Tibial nerve (tissue), 4 donors: ENCODE data around the gene BEX5. TPM values are rescaled to one million over a fixed set of nuclear protein-coding genes. Genes with fewer than 3 reads are reported as not detected.
A peak's percentile ranks its signal among the peaks of the same experiment; 100 is the strongest.
"Not testable (repeated sequence)": the region's sequence is repeated elsewhere in the genome, so short reads cannot be mapped to it uniquely, and the experiment has no call there.

Experiments
- DNase-seq, 2 donors: peaks; one replicate each; pipeline ENCODE4 v3.0.0-alpha.2; 2019; ENCODE audit warnings: low spot score in 2 of 2
- H3K27ac ChIP-seq, 4 donors: fragments of 200-600 bp; sonication (generic) in 3 of 4; one replicate each; pipeline ENCODE4 v1.5.1; 2017 to 2019; ENCODE audit warnings: mild to moderate bottlenecking in 1 of 4
- H3K27me3 ChIP-seq, 2 donors: fragments of 200-600 bp; sonication (generic) in 1 of 2; one replicate each; pipeline versions ENCODE4 v1.5.1 to v1.6.0; 2017 to 2019
- H3K36me3 ChIP-seq, 3 donors: fragments of 200-600 bp; sonication (generic); one replicate each; pipeline ENCODE4 v1.5.1; 2018 to 2019
- H3K4me1 ChIP-seq, 4 donors: fragments of 200-600 bp; sonication (generic) in 3 of 4; one replicate each; pipeline ENCODE4 v1.5.1; 2017 to 2019
- H3K4me3 ChIP-seq, 4 donors: fragments of 200-600 bp; sonication (generic) in 3 of 4; one replicate each; pipeline ENCODE4 v1.5.1; 2017 to 2019; ENCODE audit warnings: mild to moderate bottlenecking in 1 of 4, moderate library complexity in 1 of 4
- H3K9me3 ChIP-seq, 4 donors: fragments of 200-600 bp; sonication (generic) in 3 of 4; one replicate each; pipeline ENCODE4 v1.5.1; 2017 to 2019
- EP300 ChIP-seq, 2 donors: sonication (generic); formaldehyde crosslinking; IDR thresholded peaks; one replicate each; pipeline ENCODE4 v1.6.1; 2017; ENCODE audit warnings: antibody characterized with exemption in 2 of 2, mild to moderate bottlenecking in 1 of 2
- POLR2A ChIP-seq, 2 donors: fragments of 450-650 bp; IDR thresholded peaks; one replicate each; pipeline ENCODE4 v1.6.1; 2017; ENCODE audit warnings: antibody characterized with exemption in 2 of 2, mild to moderate bottlenecking in 2 of 2, moderate library complexity in 2 of 2
- WGBS, 2 donors: methylation state at CpG; one replicate each; pipeline ENCODE4 v1.1.5; 2018; 5-methylcytosine and 5-hydroxymethylcytosine counted together
- total RNA-seq, 4 donors: library from RNA; depleted of rRNA; stranded (reverse); fragments of >200 nt; gene quantifications; one replicate each; pipeline ENCODE4 v1.1.0, GENCODE V29; 2016
- TF ChIP-seq, protein P1 (sequence below), 5 experiments: fragments of 200-600 bp in 3 of 5; fragments of 450-650 bp in 2 of 5; sonication (generic) in 3 of 5; IDR thresholded peaks; one replicate each; pipeline ENCODE4 v1.5.1; 2016 to 2019; ENCODE audit warnings: antibody characterized with exemption in 5 of 5, mild to moderate bottlenecking in 3 of 5, moderate library complexity in 2 of 5

BEX5 gene
- total RNA-seq, 4 donors from 2014 or later, result 3.9 TPM; not detected in 3

DNA sequence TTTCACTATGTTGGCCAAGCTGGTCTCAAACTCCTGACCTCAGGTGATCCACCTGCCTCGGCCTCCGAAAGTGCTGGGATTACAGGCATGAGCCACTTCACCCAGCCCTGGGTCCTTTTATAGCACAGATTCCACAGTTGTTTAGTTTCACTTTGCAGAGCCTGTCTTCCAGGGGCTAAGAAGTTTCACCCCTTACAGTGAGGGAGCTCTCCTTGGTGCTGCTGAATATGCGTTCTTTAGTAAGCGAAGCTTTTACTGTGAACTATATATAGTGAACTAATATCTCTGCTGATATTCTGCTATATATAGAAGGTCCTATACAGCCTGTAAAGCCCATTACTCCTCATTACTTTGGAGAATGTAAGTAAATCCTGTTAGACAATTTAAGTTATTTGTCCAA, 17.7 kb downstream of the BEX5 start:
- H3K9me3 ChIP-seq, result no peaks in the 10 kb centered on the region
- H3K27me3 ChIP-seq, result peaks cover 0 to 31% of the 10 kb centered on the region in 2 donors
- H3K4me1 ChIP-seq, result no peaks in the 10 kb centered on the region
- H3K4me3 ChIP-seq, result no peak overlapping the region
- DNase-seq, result no peak
- no peak for TF ChIP-seq POLR2A (IDR thresholded peaks at IDR 0.05)
- TF ChIP-seq EP300 (IDR thresholded peaks at IDR 0.05), result no peak
- TF ChIP-seq, protein P1, sequence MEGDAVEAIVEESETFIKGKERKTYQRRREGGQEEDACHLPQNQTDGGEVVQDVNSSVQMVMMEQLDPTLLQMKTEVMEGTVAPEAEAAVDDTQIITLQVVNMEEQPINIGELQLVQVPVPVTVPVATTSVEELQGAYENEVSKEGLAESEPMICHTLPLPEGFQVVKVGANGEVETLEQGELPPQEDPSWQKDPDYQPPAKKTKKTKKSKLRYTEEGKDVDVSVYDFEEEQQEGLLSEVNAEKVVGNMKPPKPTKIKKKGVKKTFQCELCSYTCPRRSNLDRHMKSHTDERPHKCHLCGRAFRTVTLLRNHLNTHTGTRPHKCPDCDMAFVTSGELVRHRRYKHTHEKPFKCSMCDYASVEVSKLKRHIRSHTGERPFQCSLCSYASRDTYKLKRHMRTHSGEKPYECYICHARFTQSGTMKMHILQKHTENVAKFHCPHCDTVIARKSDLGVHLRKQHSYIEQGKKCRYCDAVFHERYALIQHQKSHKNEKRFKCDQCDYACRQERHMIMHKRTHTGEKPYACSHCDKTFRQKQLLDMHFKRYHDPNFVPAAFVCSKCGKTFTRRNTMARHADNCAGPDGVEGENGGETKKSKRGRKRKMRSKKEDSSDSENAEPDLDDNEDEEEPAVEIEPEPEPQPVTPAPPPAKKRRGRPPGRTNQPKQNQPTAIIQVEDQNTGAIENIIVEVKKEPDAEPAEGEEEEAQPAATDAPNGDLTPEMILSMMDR (IDR thresholded peaks at IDR 0.05), result no peak
- 47 to 66% methylated on average over 4 of the region's 4 CpGs for WGBS, 2 donors
- H3K36me3 ChIP-seq, result no peaks in the 10 kb centered on the region
- H3K27ac ChIP-seq, result no peak overlapping the region

DNA sequence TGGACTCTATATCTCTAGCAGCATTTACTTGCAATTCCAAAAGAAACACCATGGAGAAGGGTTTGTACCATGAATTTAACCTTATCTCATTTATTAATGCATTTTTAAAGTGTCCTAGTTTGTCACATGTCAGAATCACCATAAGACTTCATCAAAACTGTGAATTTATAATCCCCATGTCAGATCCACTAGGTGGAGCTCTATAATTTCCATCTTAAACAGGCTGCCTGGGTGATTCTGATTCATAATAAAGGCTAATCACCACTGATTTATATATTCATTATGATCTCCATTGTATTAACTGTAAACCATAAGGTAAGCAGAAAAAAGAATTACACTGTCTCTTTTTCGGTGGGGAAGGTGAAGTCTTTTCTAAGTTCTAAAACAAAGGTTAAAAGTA, 26.3 kb downstream of the BEX5 start:
- Histone ChIP-seq H3K4me1 (no peaks in the 10 kb centered on the region), H3K9me3 (no peaks in the 10 kb centered on the region), H3K36me3 (no peaks in the 10 kb centered on the region), H3K27me3 (peaks cover 0 to 52% of the 10 kb centered on the region in 2 donors), H3K4me3 (no peak overlapping the region), H3K27ac (no peak overlapping the region)
- DNase-seq, result no peak
- TF ChIP-seq EP300 (IDR thresholded peaks at IDR 0.05), result no peak
- TF ChIP-seq, protein P1 (IDR thresholded peaks at IDR 0.05), result peak in 1 of 5 experiments; percentile 23
- 24 to 76% methylated on average over 1 of the region's 1 CpG for WGBS, 2 donors

DNA sequence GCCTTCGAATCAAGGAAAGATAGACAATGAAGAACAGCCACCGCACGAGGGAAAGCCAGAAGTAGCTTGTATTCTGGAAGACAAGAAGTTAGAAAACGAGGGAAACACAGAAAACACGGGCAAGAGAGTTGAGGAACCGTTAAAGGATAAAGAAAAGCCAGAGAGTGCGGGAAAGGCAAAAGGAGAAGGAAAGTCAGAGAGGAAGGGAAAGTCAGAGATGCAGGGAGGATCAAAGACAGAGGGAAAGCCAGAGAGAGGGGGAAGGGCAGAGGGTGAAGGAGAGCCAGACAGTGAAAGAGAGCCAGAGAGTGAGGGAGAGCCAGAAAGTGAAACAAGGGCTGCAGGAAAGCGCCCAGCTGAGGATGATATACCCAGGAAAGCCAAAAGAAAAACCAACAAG, 28.9 kb downstream of the BEX5 start:
- Histone ChIP-seq H3K4me1 (no peaks in the 10 kb centered on the region), H3K27ac (no peak overlapping the region), H3K4me3 (no peak overlapping the region), H3K9me3 (no peaks in the 10 kb centered on the region), H3K36me3 (no peaks in the 10 kb centered on the region), H3K27me3 (peaks cover 0 to 53% of the 10 kb centered on the region in 2 donors)
- DNase-seq, result no peak
- TF ChIP-seq, protein P1 (IDR thresholded peaks at IDR 0.05), result no peak
- no peak for TF ChIP-seq EP300 (IDR thresholded peaks at IDR 0.05)
- 40 to 51% methylated on average over 8 of the region's 8 CpGs for WGBS, 2 donors

DNA sequence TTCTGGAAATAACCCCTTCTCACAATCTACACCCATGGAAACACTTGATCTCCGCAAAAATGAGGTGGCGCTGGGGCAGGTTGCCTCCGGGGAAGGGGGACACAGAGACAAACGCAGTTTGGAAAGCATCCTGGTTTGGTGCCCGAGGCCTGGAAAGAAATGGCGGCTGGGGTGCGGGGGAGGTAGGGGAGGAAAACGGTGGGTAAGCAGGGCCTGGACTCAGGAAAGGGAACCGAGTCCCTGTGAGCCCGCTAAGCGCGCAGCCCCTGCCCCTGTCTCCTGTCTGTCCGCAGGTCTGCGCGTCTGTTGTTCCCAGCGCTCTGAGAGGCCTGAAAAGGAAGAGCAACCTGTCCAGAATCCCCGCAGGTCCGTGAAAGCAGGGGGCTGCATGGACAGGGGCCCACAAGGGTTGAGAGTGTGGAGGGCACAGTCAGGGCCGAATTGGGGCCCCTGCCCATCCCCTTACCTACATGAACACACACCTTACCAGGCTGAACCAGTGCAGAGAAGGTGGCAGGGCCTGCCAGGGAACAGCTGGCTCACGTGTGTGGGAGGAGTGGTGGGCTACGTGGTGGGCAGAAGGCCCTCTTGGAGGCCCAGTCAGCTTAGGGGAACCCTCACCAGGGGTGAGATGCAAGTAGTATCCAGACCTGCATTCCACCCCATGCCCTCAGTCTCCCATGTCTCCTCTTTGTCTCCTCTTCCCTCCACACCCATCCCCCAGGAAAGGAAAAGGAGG, 29.5 kb downstream of the BEX5 start:
- not testable (repeated sequence) for DNase-seq, H3K36me3 ChIP-seq, H3K27ac ChIP-seq, H3K4me1 ChIP-seq, H3K9me3 ChIP-seq
- Histone ChIP-seq H3K27me3 (peaks cover 0 to 53% of the 10 kb centered on the region in 2 donors), H3K4me3 (peak overlapping the region in 1 of 4 donors; percentile 33)
- WGBS, 2 donors, result 9 to 31% methylated on average over 10 to 20 of the region's 21 CpGs

DNA sequence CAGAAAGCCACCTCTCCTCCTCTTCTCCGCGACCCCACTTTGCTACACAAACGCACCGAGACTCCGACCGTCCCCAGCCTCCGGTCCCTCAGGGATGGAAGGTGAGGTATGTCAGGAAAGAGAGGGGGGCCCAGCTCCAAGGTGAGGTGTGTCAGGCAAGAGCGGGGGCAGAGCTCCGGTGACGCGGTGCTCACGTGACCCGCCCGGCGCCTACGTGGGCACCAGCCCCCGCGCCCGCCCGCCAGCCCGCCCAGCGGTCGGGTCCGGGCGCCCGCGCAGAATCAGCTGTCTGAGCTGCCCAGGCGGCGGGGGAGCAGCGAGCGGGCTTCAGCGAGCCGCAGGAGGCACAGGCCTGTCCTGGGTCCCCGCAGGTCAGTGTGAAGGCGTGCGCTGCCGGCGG, 30.3 kb downstream of the BEX5 start, which contains the start of gene TCEAL2:
TSS of gene TCEAL2 (plus strand) at position 244 of the 400 bp plus-strand sequence. CDS start 1,152 bp downstream, outside the sequence.
- H3K27ac ChIP-seq, H3K9me3 ChIP-seq, H3K4me1 ChIP-seq, H3K36me3 ChIP-seq, DNase-seq: not testable (repeated sequence)
- WGBS, 2 donors, result 40% methylated on average over 16 of the region's 38 CpGs; no CpG with 5 or more reads in 1 of the 2 donors
- Histone ChIP-seq H3K4me3 (peak within 1 kb of the TSS in 1 of 4 donors; percentile 33), H3K27me3 (peaks cover 0 to 53% of the 10 kb centered on the region in 2 donors)

DNA sequence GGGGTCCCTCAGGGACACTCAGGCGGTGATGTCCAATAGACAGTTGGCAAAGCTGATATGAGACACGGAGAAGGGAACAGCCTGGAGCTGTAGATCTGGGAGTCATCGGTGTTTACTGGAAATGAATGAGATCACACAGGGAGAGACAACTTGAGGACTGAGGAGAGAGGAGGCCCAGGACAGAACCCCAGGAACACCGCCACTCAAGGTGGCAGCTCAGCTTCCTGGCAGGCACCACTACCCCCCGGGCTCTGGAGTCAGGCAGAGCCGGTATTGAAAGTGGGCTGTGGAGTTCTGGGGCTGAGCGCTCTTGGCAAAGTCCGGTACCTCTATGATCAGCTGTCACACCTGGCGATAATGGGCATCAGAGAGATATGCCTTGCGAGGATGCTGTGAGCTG, 30.8 kb downstream of the BEX5 start:
- H3K4me1 ChIP-seq, H3K36me3 ChIP-seq, DNase-seq, H3K27ac ChIP-seq, H3K9me3 ChIP-seq: not testable (repeated sequence)
- Histone ChIP-seq H3K27me3 (peaks cover 0 to 49% of the 10 kb centered on the region in 2 donors), H3K4me3 (peak overlapping the region in 1 of 4 donors; percentile 33)
- 29 to 43% methylated on average over 3 to 9 of the region's 10 CpGs for WGBS, 2 donors
